M059J (cell line): ENCODE results near the gene LRRC18. TPM values are rescaled to one million over a fixed set of nuclear protein-coding genes. Genes with fewer than 3 reads are reported as not detected.

Experiments
- DNase-seq: peaks from one replicate; pipeline ENCODE4 v3.0.0-alpha.2; 2012; ENCODE audit warnings: low read depth
- total RNA-seq: library from RNA; depleted of rRNA; stranded (reverse); fragments of >200 nt; shearing (Covaris generic); gene quantifications from 2 replicates; pipeline ENCODE4 v1.2.3, GENCODE V29; 2014

The LRRC18 gene
- total RNA-seq, 1 experiment from 2014 or later: not detected

DNA sequence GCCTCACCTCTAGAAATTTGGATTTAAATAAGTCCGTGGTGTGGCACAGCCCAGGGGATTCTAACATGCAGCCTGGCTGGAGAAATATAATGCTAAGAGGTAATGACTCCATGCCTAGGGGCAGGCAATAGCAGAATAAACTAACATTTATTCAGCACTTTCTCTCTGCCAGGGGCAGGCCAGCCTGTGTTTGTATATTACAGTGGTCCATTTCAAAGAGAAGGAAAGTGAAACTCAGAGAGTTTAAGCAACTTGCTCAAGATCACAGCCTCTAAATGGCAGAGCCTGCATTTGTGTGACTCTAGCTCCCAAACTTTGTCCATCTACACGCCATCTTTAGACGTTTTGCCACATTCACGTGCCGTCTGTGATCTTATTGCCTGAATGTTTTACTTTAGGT is 6.7 kb upstream of the LRRC18 start:
- DNase-seq: no peak

DNA sequence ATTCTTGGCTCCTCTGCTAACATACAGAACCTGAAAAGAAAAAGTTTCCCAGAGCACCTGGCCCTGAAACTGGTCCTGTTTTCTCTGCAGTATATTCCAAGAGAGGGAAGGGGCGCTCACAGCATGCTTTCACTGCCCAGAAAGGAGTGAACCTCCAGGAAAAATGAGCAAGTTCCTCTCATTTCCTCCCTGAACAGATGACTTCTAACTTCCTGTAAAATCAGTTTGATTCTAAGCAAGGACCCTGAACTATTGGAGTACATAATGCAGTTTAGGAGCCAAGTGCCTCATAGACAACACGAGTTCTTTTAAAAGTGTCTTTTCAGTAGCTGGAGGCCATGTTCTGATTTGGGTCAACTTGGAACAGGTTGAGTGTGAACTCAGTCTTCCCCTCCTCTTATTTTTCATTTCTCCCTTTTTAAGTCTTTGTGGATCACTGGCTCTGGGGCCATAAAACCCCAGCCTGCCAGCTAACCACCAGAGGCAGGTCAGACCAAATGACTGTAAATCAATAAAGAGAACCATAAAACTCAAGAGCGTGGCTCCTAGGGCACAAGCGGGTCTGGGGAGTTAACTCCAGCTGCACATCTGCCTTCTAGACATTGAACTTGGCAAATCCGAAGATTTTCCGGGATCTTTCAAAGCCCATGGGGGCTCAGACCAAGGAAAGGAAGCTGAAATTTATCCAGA is 5.9 kb upstream of the LRRC18 start:
- DNase-seq: no peak

DNA sequence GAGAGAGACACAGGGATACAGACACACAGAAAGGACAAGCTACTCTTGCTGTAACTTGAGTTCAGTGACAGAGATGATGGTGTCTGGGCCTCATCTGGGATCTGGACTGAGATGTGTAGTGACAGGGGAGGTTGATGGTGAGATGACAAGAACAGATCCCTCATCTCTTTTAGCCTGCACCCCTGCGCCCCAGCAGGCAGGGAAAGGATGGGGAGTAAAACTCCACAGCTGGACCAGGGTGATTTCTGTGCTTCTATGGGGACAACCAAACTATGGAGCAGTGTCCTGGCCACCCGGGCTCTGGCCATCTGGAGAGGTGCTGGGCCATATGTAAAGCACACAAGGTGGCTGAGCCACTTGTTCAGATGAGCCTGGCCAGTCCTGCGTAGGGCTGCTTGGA is 4.5 kb upstream of the LRRC18 start:
- no peak for DNase-seq

DNA sequence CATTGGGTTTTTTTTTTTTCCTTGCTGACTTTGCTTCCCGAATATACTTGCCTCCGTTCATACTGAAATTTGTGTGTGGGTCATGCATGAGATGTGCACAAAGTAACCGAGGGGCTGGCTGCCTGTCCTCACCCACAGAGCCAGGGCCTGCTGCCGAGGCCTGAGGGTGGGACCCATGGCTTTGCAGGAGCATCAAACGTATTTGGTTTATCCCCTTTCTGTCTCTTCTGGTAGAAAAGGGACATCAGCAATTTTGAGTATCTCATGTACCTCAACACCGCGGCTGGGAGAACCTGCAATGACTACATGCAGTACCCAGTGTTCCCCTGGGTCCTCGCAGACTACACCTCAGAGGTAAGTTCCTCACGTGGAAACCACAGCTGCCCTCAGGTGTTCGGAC is 3.5 kb upstream of the LRRC18 start:
- no peak for DNase-seq

DNA sequence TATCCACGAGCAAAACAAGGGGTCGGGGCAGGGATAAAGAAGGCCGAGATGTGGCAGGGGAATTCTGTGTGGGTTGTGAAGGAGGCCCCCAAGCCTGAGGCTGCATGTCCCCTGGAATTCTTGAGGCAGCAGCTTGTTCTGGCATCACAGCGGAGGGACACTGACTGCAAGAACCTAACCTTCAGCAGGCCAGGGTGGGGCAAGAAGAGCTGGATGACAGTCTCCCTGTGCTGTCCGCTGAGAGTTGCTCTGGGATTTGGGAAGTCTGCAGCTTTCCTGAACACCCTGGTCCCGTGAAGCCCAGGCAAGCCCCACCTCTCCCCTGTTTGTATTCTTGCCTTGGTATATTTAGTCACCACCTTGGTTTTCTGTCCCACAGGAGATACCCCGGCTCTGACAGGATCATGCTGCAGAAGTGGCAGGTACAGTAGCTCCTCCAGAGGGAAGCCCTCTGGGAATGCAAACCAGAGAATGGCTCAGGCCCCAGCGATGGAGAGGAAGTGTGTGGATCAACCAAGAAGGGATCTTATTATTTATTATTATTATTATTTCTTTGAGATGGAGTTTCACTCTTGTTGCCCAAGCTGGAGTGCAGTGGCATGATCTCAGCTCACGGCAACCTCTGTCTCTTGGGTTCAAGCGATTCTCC is 1.9 kb upstream of the LRRC18 start:
- no peak for DNase-seq

DNA sequence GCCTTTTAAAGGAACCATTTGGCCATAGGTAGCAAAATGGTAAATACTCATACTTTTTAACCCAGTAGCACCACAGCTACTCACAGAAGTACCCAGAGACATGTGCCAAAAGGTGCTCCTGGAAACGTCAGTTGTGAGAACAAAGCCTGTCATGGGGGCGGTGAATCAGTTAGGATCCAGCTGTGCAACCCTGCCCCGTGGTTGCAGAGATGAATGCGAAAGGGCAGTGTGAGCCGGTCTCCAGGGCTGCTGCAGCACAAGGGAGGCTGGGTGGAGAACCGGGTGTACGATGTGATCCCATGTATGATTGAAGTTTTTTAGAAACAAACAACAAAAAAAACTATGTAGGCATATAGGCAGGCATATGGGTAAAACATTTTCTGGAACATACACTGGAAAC is 1.3 kb upstream of the LRRC18 start:
- no peak for DNase-seq

DNA sequence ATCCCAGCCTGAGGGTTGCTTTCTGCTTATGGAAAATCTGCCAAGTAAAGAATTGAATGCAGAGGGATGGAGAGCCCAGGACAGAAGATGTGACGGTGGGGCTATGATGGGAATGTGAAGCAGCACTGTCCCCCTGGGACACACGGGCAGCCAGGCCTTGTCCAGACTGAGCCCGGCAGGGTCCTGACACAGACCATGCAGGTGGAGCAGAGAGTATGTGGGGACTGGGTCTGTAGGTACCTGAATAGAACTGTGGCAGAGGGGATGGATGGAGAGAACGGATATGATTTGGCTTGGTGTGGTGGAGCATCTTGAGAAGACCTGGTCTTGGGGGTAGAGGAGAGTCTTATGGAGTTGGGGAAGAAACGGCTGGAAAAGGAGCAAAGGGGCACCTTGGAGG is 732 bp upstream of the LRRC18 start:
- no peak for DNase-seq

DNA sequence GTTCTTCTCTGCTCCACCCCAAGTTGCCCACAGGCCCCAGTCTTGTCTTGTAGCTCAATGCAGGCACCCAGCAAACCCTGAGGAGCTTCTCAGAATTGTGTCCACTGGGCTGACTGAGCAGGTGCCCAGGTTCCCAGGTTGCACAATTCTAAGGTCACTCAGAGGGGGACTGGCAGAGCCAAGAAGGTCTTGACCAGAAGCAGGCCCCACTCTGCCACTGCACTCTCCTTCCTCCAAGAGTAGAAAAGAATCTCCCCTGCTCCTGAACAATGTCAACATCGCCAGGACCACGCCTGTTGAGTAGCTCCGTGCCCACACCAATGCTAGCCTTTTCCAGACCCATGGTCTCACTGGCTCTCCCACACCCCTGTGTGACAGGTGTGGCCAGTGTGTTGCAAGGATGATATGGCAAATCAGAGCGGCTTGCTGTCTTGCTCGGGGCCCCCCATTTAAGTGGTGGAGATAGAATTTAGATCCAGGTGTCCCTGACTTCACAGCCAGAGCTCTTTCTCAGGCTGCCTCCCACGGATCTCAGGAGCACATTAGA is 577 bp downstream of the LRRC18 start:
- no peak for DNase-seq

DNA sequence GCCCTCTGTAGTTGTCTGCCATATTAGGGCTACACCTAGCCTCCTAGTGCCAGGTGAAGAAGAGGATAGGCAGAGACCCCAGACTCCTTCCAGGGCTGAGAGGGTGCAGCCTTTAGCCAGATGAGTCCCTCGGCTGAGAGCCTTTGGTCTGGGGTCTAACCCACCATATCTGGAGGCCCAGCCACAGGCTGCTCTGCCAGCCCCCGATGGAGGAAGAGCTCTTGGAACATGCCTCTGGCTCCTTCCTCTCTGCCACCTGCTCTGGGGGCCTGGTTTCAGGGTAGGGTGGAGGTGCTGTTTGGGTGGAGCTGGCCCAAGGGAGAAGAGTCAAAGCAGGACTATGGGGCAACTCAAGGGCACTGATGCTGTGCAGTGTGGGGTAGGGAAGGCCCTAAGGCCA is 1.4 kb downstream of the LRRC18 start:
- DNase-seq: no peak

DNA sequence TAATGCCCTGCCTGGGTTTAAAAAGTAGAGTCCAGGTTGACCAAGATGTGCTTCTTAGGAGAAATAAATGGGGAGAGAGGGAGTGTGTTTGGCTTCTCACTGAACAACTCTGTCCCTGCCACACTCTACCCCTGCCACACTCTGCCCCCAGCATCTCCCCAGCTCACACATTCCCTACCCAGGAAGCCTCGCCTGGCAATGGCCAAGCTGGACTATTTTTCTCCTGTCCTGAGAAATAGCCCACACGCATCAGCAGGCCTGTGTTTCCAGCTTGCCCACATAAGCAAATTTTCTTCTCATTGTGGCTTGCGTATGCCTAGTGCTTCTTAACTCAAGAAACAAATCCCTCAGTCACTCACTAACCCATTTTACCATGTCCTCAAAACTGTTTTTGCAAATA is 1.8 kb downstream of the LRRC18 start:
- DNase-seq: no peak

DNA sequence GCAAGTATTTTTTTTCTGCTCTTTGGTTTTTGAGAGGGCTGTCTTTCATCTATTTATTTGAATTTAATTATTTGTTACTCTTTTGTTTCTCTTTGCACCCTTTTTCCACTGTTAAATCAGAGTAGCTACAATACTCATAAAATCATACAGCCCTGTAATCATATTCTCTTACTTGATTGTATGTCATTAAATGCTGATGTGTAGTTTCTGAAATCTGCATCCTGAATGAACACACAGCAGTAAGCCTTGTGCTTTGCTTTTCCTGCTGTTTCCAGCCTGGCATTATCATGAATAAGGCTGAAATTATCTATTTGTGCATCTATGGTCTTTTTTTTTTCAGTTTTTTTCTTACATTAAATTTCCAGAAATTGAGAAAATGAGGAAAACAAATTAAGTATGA is 4.1 kb downstream of the LRRC18 start:
- no peak for DNase-seq

DNA sequence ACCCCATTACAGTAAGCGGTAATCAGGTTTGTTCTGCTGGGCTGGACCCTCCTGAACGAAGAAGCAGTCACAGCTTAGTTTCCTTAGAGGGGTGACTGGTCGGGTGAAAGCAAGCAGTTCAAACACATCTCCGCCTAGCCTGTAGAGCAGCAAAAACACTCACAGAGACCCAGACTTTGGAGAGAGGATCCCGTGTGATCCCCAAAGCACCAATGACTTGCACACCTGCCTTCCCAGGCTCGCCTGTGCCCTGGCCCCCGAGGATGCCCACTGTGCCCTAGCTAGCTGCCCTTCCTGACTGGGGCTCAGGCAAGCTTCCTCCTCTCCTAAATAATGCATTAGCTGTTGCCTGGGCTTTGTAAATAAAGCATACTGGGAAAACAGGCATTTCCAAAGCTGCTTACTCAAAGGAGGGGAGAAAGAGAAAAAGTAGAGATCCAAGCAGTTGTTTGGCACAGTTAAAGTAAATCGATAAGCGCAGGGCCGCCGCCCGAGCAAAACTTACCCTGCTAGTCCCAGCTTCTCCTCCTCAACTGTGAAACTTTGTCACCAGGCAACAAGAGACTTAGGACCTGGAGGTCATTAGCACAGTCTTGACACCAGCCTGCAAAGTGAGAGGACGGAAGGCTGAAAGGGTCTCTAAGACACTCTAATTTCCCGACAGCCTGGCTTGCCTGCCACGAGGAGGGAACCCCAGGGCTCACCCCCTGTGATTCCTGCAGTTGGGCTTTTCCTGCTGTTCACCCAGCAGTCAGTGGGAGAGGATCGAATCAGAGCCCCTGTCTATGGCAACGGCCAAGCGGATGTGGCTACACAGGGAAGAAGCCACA is 4.8 kb downstream of the LRRC18 start:
- DNase-seq: no peak

DNA sequence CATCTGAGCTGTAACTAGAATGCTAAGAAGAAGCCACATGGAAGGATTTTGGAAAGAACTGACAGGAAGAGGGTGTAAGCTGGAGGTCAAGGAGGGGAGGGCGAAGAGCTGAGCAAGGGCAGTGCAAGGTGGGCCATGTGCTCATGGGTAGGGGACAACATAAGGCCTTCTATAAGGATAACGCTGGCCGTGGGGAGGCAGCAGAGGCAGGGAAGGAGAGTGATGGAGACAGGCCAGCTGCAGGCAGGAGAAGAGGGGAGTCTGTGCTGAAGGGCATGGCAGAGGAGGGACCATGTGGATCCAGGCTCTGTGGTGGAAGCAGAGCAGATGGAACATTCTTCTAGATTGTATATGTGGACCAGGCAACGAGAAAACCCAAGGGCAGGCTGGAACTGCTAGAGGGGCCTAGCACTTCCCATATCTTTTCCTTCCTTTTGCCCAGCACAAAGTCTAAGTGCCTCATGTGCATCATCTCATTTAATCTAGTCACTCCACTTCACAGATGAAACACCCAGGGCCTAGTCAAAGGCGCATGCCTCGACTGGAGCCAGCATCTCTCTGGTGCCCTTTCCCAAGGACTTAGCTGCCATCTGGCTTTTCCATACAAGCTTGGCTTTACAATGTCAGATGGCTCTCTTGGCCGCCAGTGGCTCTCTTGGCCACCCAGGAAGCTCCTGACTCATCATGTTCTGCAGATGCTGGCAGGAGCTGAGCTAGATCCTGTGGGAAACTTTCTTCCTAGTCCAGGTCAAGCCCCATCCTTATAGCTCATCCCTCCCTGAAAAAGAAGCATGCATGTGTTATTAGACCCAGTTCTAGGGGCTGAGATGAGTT is 6.6 kb downstream of the LRRC18 start:
- DNase-seq: no peak

DNA sequence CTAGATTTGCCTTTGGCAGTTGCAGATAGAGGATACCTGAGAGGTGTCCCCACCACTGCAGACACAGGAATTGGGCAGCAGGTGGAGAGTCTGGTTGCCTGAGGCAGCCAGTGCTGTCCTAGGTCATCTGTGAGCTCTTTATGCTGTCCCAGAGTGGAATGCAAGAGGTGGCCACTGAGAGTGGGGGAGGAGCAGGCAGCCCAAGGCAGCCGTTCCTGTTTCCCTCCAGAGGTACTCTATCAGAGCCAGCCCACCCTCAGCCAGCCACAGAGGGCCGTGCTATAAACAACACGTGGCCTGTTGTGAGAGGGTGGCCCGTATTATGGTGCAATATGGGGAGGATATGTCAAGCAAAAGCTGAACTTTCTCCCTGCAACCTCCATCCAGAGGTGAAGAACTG is 8.5 kb downstream of the LRRC18 start:
- no peak for DNase-seq

DNA sequence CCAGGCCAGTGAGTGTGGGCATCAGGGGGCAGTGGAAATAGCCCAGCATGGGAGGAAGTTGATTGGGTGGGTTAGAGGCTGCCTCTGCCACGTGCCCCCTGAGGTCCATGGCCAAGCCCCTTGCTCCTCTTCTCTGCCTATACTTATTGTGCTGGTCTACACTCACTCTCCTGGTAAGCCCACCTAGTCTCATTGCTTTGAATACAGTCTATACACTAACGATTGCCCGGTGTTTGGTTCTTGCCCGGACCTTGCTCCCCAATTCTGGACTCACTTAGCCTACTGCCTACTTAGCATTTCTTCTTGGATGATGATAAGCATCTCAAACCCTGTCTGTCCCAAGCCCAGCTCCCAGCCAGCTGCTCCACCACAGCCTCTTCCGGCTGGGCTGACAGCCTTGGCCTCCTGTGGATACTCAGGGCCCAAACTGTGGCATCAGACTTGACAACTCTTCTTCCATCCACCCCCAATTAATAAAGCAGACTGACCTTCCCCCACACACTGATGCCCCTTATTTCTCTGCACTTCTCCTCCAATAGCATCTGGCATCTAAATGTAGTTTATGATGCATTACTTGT is 10.1 kb downstream of the LRRC18 start:
- DNase-seq: no peak

DNA sequence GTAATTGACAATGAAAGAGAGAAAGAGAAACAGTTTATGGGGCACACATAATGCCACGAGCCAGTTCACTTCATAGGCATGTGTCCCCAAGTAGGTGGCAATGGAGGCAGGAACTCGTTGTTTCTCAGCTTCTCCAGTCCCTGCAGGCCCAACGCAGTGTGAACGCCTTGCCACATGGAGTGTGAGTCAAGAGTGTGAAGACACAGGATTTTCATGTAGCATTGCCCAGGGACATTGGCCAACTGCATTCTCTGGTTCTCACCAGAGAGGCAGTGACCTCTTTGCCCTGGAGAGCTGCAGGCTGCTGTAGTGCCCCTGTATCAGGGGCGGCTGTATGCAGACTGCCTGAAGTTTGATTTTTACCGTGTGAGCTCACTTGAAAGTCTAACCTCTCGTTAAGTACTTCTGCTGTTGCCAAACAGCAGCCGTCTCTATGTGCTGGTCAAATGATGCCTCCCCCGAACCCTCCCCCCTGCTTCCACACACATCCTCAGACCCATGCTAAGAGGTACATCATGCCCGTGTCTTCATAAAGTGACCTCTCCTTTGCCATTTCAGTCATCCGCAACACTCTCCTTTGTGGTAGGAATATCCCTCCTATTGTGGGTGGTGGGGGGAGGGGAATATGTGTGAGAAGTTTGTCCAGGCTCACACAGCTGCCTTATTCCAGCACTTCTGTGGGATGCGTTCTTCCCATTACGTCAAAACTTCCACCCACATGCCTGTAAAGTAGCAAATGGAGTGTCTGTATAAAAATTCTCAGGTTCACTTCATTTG is 12.7 kb downstream of the LRRC18 start:
- no peak for DNase-seq

DNA sequence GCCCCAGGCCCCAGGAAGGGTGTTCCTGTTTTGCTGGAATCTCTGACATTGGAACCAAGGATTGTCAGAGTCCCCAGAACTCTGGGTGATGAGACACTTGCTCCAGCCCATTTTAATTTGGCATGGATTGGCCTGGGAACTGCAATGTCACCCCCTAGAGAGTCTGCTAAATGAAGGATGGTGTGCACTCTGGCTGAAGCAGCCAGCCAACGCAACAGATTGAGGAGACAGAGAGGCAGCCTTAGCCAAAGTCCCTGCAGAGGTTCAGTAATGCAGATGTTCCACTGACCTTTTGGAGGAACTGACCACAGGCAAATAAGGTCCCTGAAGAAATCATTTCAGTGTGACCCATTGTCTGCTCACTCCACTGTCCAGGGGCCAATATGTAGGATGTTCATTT is 13.4 kb downstream of the LRRC18 start:
- no peak for DNase-seq

DNA sequence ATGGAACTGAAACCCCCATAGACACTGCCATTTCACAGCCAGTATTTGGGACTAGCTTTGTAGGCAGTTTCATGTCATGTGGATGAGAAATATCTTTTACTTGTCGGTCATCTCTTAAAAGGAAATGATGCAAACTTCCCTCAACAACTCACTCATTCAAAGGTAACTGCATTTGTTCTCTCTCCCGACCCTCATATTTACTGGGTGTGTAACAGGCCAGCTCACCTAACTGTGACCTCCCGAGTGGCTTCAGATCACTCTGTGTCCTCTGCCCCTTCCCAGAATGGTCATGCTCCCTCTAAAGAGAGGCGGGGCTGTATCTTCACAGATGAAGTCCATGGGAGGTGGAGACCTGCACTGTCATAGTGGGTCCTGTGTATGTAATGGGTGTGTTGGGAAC is 14.7 kb downstream of the LRRC18 start:
- no peak for DNase-seq

DNA sequence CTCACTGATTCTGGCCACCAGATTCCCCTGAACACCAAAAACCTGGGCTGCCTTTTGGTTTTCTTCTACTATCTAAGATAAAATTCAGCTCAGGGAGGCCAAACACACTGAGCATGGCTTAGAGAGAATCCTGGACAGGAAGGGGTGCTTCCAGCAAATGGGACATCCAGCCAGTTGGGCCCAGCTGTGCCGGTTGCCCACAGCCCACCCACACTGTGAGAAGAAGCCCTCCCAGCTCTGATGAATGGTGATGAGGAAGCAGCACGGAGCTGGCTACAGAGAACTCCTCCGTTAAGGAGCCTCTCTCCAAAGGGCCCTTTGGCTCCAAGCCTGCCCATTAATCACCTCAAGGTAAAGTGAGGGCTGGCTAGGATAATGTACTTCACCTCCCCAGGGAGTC is 15.9 kb downstream of the LRRC18 start:
- DNase-seq: no peak

DNA sequence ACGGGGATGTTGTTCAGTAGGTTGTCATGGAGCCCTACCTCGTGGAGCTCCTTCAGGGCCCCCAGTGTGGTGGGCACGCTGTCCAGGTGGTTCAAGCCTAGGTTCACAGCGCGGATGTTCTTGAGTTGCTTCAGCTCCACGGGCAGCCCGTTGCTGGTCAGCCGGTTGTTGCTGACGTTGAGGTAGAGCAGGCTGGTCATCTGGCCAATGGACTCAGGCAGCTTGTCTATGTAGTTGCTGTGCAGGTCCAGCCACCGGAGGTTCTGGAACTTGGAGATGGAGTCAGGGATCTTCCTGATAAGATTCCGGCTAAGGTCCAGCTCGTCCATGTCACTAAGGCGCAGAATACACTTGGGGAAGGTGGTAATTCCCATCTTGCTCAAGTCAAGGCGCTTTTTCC is 26.0 kb downstream of the LRRC18 start:
- no peak for DNase-seq

DNA sequence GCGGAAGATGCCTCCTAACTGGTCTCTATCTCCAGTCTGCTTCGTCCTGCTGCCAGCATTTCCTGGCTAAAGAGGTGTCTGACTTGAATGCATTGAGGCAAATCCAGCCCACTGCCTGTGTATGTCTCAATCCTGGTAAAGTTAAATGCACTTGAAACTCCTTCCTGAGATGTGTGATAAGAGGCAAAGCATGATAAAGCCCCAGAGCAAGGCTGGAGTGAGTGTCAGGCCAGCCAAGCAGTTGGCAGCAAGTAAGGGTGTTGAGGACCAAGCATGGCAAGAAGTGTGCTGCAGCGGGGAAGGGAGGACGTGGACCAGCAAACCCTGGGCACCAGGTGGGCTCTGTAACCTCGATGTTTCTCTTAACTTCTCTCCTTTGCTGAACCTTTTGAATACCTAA is 29.1 kb downstream of the LRRC18 start:
- no peak for DNase-seq
